Right forelimb (tissue), 1 donor: ENCODE measurements around the gene DGKQ.

Experiments
- DNase-seq: peaks from one replicate; pipeline ENCODE4 v3.0.0-alpha.2; 2018

Gene DGKQ

DNA sequence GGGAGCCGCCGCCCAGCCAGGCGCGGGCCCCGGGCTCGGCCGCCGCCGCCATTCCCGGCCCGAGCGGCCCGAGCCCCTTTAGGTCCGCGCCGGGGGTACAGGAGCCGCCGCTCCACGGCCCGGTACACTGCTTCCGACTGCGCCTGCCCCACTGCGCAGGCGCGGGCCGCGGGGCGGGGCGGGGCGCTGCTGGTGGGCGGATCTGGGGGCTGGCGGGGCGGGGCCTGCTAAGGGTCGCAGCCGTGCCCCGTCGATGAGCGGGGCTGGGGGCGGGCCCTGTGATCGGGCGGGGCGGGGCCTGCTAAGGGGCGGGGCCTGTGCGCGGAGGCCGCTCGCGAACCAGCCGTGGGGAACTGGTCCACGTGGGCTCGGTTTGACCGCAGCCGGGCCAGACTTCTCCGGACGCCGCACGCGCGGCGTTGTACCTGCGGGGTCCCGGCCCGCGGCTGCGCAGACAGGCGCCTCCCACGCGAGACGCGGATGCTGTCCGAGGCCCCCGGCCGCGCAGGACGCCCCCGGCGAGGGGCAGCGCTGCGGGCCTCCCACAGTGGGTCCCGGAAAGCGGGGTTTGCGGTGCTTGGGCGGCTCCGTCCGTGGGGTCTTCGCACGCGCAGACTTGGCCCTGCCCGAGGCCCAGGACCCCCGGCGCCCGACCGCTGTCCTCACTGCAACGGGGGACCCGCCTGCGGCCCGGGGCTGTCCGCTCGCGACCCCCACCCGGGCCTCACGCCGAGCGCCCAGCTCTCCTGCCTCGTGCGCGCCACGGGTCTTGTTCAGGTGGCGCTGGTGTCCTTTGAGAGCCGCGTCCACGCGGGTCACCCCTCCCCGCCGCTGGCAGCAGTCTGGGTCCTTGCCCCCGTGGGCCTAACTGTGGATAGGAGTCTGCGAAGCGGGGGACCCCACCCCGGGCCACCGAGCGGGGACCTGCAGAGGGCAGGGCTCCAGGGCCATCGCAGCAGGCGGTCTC, at the start of gene DGKQ:
Gene DGKQ (minus strand): TSS at position 139 of the 967 bp plus-strand sequence. CDS start 87 bp downstream, at position 52.
- DNase-seq, result peak; percentile 94

- no peak for DNase-seq
Observed at GRCh38 chr4:1022739-1023066, 49.3 kb upstream of the DGKQ start.

DNA sequence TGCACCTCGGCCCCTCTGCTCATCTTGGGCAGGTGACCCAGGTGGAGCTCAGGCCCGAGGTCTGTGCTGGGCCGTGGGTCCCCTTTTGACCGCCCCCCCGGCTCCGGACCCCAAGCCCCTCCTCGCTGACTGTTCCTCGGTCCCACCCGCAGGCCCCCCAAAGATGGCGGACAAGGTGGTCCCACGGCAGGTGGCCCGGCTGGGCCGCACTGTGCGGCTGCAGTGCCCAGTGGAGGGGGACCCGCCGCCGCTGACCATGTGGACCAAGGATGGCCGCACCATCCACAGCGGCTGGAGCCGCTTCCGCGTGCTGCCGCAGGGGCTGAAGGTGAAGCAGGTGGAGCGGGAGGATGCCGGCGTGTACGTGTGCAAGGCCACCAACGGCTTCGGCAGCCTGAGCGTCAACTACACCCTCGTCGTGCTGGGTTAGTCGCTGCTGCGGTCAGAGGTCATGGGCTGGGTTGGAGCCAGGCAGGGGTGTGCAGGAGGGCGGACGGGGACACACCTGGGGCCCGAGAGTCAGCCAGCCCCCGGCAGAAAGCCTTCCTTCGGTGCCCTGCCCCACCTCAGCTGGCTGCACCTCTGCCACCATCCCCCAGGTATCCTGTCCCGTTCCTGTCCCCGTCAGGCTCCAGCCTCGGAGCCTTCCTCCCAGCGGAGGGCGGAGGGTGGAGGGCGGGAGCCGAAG, 48.8 kb upstream of the DGKQ start:
- DNase-seq, result no peak

- DNase-seq, result no peak
Observed at GRCh38 chr4:1021386-1022050, 48.1 kb upstream of the DGKQ start.

- no peak for DNase-seq
Observed at GRCh38 chr4:1019729-1020470, 46.5 kb upstream of the DGKQ start.

- DNase-seq, result no peak
Observed at GRCh38 chr4:1019320-1019719, 46.0 kb upstream of the DGKQ start.

GRCh38 chr4:1018147-1019020, 45.0 kb upstream of the DGKQ start:
- no peak for DNase-seq

GRCh38 chr4:1017706-1018105, 44.3 kb upstream of the DGKQ start:
- no peak for DNase-seq

DNA sequence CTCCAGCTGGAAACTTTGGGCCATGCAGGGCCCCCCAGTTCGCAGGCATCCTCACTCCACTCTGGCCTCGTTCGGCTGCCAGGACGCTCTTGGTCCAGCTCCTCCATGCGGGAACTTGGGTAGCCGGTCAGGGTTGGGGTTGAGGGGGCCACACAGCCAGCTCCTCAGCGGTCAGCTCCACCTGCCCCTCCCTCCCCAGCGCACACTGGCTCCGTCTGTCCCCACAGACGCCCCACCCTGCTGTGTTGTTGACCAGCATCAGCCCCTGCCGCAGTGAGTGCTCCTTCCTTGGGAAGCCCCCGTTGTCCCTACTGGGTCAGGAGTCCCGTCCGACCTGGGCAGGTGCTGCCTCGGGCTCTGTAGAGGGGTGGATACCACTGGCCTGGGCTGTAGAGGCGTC, 43.8 kb upstream of the DGKQ start:
- DNase-seq, result no peak

GRCh38 chr4:1015746-1016145, 42.4 kb upstream of the DGKQ start:
- no peak for DNase-seq

- no peak for DNase-seq
Observed at GRCh38 chr4:1015179-1015578, 41.8 kb upstream of the DGKQ start.

- no peak for DNase-seq
Observed at GRCh38 chr4:1014291-1015167, 41.2 kb upstream of the DGKQ start.

GRCh38 chr4:1013225-1014073, 40.1 kb upstream of the DGKQ start:
- no peak for DNase-seq

GRCh38 chr4:1012034-1012739, 38.8 kb upstream of the DGKQ start:
- DNase-seq, result no peak

DNA sequence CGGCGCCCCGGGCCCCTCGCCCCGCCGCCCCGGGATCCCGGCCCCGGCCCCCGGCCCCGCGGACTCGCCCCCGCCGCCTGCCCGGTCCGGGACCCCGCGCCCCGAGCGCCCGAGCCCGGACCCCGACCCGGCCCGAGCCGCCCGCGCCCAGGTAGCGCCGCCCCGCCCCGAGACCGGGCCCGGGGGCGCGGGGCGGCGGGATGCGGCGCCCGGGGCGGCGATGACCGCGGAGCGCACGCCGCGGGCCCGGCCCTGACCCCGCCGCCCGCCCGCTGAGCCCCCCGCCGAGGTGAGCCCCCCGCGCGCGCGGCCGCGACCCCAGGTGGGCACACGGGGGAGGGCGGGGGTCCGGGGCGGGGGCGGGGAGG, 38.3 kb upstream of the DGKQ start:
- no peak for DNase-seq

DNA sequence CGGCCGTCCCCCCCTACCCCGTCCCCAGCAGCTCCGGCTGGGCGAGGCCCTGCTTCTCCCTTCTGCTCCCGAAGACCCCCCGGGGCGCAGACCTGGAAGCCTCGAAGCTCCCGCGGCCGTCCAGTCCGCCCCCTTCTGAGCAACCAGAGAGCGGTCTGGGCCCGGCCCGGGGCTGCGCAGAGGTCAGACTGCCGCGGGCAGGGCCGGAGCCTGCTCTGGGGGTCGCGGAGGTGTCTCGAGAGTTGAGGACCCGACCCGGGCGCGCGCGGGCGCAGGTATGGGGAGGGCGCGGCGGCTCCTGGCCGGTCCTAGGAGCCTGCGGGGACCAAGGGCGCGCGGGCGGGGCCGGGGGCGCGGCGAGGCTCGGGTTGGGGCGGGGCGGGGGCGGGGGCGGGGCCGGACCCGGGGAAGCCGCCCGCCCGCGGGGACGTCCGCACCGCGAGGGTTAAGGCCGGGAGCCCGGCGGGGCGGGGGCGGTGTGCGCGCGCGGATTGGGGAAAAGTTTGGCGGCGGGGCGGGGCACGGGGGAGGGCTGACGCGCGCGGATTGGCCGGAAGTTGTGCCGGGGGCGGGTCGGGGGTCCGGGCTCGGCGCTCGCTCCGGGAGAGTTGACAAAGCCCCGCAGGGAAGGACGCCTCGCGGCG, 37.8 kb upstream of the DGKQ start, which contains the start of gene FGFRL1:
Gene FGFRL1 (plus strand): TSS at position 605 of the 644 bp plus-strand sequence. CDS start 860 bp downstream, outside the sequence.
- DNase-seq, result peak; percentile 97

DNA sequence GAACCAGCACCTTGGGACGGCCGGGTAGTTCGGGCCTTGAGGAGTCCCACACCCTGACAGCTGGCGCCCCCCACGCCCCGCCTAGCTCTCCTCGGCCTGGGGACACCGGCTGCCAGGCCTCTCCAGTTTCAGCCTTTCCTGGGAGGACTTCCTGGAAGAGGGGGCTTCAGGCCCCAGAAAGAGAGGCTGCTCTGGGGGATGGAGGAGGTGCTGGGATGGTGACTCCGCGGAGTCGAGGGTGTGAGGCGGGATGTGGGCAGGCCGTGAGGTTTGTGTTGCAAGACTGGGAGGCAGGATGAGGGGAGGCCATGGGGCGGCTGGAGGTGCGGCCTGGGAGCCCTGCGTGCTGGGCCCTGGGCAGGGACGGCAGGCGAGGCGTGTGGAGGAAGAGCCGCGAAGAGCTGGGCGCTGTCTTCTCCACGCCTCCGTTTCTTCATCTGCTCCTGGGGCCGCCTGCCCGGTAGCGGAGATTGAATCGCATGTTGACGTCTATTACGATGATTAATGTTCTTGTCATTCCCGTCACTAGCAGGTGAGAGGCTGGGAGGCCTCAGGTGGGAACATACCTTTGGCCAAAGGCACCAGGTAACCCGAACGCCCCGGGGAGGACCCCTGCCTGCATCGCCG, 37.1 kb upstream of the DGKQ start:
- DNase-seq, result no peak
